ENCODE measurements around the gene TCF4.

DNA sequence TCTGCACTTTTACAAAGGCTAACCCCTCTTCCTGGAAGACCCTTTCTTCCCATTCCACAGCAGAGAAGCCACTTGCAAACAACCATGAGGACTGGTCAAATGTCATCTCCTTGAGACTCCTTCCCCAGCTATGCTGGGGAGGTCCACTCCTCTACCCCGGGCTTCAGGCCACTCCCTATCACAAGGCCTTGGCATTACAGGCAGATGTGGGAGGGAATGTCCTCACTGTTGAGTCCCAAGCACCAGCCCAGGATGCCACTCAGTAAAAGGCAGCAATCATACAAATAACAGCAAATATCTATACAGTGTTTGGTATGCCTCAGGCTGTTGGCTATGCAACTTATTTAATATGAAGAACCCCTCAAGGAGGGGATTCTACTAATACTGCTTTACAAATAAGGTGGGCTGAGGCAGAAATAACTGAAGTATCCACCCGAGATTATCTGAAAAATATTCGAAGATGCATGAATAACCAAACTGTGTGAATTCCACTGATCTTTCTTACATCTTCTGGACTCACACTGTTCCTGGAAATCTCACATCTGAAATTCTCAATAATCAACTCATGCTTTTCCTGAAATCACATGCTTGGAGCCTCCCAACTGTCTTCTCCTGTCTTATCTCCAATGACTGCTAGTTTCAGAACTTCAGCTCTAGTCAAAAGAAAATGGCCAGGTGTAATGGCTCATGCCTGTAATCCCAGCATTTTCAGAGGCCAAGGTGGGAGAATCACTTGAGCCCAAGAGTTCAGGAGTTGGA, 226.3 kb downstream of the TCF4 start:
- TF ChIP-seq, protein P1, sequence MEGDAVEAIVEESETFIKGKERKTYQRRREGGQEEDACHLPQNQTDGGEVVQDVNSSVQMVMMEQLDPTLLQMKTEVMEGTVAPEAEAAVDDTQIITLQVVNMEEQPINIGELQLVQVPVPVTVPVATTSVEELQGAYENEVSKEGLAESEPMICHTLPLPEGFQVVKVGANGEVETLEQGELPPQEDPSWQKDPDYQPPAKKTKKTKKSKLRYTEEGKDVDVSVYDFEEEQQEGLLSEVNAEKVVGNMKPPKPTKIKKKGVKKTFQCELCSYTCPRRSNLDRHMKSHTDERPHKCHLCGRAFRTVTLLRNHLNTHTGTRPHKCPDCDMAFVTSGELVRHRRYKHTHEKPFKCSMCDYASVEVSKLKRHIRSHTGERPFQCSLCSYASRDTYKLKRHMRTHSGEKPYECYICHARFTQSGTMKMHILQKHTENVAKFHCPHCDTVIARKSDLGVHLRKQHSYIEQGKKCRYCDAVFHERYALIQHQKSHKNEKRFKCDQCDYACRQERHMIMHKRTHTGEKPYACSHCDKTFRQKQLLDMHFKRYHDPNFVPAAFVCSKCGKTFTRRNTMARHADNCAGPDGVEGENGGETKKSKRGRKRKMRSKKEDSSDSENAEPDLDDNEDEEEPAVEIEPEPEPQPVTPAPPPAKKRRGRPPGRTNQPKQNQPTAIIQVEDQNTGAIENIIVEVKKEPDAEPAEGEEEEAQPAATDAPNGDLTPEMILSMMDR (IDR thresholded peaks at IDR 0.05), result no peak
- no peak for TF ChIP-seq POLR2A (IDR thresholded peaks at IDR 0.05)
- no peak for TF ChIP-seq EP300 (IDR thresholded peaks at IDR 0.05)

Measured in upper lobe of left lung (tissue), 4 donors.